ENCODE measurements around the gene CARD11. TPM values are rescaled to one million over a fixed set of nuclear protein-coding genes. Genes with fewer than 3 reads are reported as not detected.

CARD11 gene
- total RNA-seq, 6 experiments from 2014 or later = 0.37 to 0.90 (median 0.50) TPM

GRCh38 chr7:2968176-2968575 lies 75.5 kb downstream of the CARD11 start:
- Histone ChIP-seq H3K4me1 (no peaks in the 10 kb centered on the region), H3K9me3 (peaks cover 0 to 6% (median 0%) of the 10 kb centered on the region in 4 donors), H3K36me3 (no peaks in the 10 kb centered on the region), H3K4me3 (no peak overlapping the region), H3K27ac (no peak overlapping the region), H3K27me3 (no peaks in the 10 kb centered on the region)
- ATAC-seq (no peak), DNase-seq (no peak)
- intact Hi-C loops (cut with DNase I) = no loop called here
- no peak for TF ChIP-seq POLR2A (IDR thresholded peaks at IDR 0.05)
- TF ChIP-seq, protein P1, sequence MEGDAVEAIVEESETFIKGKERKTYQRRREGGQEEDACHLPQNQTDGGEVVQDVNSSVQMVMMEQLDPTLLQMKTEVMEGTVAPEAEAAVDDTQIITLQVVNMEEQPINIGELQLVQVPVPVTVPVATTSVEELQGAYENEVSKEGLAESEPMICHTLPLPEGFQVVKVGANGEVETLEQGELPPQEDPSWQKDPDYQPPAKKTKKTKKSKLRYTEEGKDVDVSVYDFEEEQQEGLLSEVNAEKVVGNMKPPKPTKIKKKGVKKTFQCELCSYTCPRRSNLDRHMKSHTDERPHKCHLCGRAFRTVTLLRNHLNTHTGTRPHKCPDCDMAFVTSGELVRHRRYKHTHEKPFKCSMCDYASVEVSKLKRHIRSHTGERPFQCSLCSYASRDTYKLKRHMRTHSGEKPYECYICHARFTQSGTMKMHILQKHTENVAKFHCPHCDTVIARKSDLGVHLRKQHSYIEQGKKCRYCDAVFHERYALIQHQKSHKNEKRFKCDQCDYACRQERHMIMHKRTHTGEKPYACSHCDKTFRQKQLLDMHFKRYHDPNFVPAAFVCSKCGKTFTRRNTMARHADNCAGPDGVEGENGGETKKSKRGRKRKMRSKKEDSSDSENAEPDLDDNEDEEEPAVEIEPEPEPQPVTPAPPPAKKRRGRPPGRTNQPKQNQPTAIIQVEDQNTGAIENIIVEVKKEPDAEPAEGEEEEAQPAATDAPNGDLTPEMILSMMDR (IDR thresholded peaks at IDR 0.05) = no peak
- 77% methylated on average over 8 of the region's 8 CpGs for WGBS (ENCODE audit: insufficient coverage, low coverage, low lambda C conversion rate, missing lambda C conversion rate)

- H3K27ac ChIP-seq = no peak overlapping the region
- ATAC-seq (no peak), DNase-seq (no peak)
- H3K9me3 ChIP-seq = peaks cover 0 to 6% (median 0%) of the 10 kb centered on the region in 4 donors
- H3K27me3 ChIP-seq = no peaks in the 10 kb centered on the region
- H3K4me3 ChIP-seq = no peak overlapping the region
- intact Hi-C loops (cut with DNase I) = no loop called here
- H3K4me1 ChIP-seq = no peaks in the 10 kb centered on the region
- H3K36me3 ChIP-seq = no peaks in the 10 kb centered on the region
- 84% methylated on average over 5 of the region's 7 CpGs for WGBS (ENCODE audit: insufficient coverage, low coverage, low lambda C conversion rate, missing lambda C conversion rate)
- TF ChIP-seq, protein P1 (IDR thresholded peaks at IDR 0.05) = no peak
- TF ChIP-seq POLR2A (IDR thresholded peaks at IDR 0.05) = no peak
Measured at GRCh38 chr7:2967705-2968104, 76.0 kb downstream of the CARD11 start.

GRCh38 chr7:2967253-2967652 lies 76.4 kb downstream of the CARD11 start:
- no peaks in the 10 kb centered on the region for H3K36me3 ChIP-seq
- H3K9me3 ChIP-seq = peaks cover 0 to 6% (median 0%) of the 10 kb centered on the region in 4 donors
- ATAC-seq (no peak), DNase-seq (no peak)
- H3K4me3 ChIP-seq = no peak overlapping the region
- H3K4me1 ChIP-seq = no peaks in the 10 kb centered on the region
- intact Hi-C loops (cut with DNase I) = no loop called here
- H3K27ac ChIP-seq = no peak overlapping the region
- no peaks in the 10 kb centered on the region for H3K27me3 ChIP-seq
- 51% methylated on average over 3 of the region's 7 CpGs for WGBS (ENCODE audit: insufficient coverage, low coverage, low lambda C conversion rate, missing lambda C conversion rate)
- TF ChIP-seq POLR2A (IDR thresholded peaks at IDR 0.05) = no peak
- TF ChIP-seq, protein P1 (IDR thresholded peaks at IDR 0.05) = no peak

GRCh38 chr7:2966466-2967078 lies 77.1 kb downstream of the CARD11 start:
- DNase-seq (no peak), ATAC-seq (no peak)
- Histone ChIP-seq H3K4me1 (no peaks in the 10 kb centered on the region), H3K36me3 (no peaks in the 10 kb centered on the region), H3K9me3 (peaks cover 0 to 6% (median 0%) of the 10 kb centered on the region in 4 donors), H3K27ac (no peak overlapping the region), H3K27me3 (no peaks in the 10 kb centered on the region), H3K4me3 (no peak overlapping the region)
- whole genome bisulfite sequencing (ENCODE audit: insufficient coverage, low coverage, low lambda C conversion rate, missing lambda C conversion rate) = 86% methylated on average over 7 of the region's 11 CpGs
- TF ChIP-seq, protein P1 (IDR thresholded peaks at IDR 0.05) = no peak
- no peak for TF ChIP-seq POLR2A (IDR thresholded peaks at IDR 0.05)
- intact Hi-C loops (cut with DNase I) = no loop called here

Measured in right lobe of liver (tissue), 6 donors.